GM18517 (cell line): Measurements from ENCODE around the gene MID1IP1.
A peak's percentile ranks its signal among the peaks of the same experiment; 100 is the strongest.

Experiments used
- ATAC-seq: cut with Tn5 transposase; IDR thresholded peaks from one replicate; pipeline ENCODE4 v1.9.1; 2021; ENCODE audit warnings: mild to moderate bottlenecking, moderate library complexity; ENCODE audit not compliant: unreplicated experiment

MID1IP1 gene, protein sequence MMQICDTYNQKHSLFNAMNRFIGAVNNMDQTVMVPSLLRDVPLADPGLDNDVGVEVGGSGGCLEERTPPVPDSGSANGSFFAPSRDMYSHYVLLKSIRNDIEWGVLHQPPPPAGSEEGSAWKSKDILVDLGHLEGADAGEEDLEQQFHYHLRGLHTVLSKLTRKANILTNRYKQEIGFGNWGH

DNA sequence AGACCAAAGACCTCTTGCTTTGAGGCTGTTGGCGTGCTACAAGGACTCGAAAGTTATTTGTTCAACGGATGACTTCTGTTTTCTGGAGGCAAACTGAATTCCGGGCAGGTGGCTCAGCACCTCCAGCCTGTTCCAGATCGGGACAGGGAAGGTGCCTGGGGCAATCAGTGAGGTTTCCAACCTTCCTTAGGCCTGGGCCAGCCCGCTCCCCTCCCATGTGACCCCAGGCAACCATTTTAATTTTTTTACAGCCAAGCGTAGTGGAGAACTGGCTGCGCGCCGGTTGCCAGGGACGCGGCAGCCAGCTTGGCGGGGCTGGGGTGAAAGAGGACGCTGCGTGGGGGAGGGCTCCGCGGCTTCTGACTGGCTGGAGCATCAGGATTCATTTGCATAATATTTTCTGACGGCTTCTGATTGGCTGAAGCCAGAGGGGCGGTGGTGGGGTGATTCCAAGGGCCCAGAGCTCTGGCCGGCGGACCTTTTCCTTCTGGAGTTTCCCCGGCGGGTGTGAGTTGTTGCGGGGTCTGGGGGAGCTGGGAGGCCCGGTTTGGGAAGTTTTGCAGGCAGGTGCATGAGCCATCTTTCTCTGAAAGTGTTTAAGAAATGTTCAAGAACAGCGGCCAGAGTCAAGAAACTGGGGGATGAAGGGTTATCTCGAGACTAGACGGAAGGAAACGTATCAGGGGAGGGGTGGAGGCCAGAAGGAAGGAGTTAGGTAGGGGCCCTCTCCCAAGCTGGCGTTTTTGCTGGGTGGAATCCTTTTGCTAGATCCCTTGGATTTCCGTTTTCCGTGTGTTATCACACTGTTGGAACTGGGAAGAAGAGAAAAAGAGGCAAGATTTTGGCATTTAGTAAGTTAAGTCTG, at the start of gene MID1IP1:
Gene MID1IP1, plus strand, starts transcription at position 479 of the 865 bp plus-strand sequence. CDS start 3,488 bp downstream, outside the sequence.
- no peak for ATAC-seq

DNA sequence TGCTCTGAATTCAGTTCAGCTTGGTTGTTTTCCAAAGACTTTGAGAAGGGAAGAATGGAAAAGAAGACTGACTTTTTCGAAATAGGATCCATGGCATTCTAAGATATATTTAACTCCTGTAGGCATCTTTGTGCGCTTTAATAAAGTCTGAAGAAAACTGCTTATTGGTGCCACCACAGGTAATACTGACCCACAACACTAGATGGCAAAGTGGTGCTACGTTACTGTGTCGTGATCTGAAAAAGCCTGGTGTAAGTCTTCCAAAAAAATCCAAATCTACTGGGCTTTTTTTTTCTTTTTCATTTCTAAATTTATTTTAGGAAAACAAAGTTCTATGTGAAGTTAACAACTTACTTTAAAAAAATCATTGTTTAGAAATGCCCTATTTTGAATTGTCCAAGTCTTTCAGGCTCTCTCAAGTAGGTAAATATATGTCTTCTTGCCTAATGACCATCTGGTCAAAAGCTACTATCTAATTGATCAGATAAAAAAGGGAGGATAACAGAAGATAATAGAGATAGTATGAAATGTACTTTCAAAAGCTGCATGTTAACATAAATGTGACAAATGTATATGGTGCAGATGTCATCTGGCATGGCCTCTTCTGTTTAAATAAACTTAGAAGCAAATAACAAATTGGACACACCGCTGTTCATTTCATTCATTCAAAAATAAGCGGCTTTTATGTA, 47.0 kb upstream of the MID1IP1 start:
- ATAC-seq: no peak

DNA sequence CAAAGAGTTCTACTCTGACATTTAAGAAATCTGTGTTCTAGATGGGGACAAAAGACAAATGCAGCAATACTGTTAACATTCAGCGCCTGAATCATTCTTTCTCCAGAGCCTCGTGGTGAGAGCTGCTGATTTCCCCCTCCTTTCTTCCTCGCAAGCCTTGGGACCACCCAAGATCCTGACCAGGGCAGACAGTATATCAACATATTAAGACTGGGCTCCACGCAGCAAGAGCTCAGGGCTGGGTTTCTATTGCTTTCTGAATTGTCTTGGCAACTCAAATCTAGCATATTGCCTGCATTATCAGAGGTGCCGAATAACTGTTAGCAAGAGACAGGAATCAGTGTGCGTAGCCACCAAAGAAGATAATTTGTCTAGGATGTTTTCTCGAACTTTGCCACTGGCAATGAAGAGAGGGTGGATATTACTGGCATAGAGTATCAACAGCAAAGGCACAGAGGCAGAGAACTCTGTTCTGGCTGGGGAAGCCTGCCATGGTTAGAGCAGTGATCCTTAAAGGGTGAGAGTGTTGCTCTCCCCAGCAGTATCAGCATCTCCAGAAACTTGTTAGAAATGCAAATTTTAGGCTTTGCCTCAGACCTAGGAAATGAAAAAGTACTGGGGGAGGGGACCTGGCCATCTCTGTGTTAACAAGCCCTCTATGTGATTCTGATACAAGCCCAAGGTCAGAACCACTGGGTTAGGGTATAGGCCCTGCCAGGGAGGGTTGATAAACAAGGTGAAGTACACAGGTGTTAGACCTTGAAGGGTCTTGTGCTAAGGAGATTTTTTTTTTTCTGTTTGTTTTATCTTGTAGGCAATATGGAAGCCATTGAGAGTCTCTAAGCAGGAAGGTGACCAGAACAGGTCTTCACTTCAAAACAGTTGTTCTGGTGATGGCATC, 46.2 kb upstream of the MID1IP1 start:
- ATAC-seq: no peak

DNA sequence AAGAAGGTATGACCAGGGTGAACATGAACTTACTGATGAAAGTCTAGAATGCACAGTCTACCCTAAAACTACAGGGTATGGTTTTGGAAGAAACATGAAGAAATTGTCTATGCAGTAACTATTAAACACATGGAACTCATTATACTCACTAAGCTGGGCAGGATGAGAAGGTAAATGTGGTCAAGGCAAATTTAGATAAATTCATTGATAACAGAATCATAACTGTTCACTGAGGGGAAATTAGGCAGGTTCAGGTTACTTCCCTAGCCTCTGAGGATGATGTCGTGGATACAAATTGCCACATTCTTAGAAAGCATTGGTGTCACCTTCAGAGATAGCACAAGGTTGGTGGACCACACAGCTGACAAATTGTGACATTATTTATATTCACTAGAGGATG, 40.4 kb upstream of the MID1IP1 start:
- no peak for ATAC-seq

DNA sequence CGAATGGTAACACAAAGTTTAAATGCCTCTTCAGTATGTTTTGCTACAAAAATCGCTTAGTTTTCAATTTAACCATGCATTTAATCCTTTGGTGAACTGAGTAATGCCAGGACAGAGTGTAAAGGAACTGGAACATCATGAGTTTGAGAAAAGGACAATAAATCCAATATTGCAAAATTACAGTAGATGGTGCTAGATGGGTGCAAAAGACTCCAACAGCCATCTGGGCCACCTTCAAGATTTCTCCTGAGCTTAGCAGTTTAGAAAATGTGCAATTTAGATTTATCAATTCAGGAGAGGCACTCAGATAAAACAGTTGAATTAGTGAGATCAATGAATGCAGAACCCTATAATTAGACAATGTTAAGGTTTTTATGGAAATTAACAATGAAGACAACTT, 33.2 kb upstream of the MID1IP1 start:
- no peak for ATAC-seq

DNA sequence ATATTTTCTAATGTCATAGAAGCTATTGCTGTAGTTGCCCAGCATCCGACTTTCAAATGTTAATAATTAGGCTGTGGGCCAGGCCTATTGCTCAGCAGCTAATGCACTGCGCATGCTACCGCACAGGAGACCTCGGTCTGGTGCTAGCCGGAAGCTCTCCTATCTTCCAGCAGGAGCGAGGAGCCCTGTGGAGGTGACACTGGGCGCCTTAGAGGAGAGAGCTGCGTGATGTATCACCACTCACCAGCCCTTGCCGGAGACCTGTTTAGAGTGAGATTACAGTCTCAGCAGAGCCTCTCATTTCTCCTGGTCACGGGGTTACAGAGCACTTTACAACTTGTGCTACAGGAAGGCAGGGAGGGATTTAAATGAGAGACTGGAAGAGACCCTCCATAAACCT, 31.1 kb upstream of the MID1IP1 start:
- ATAC-seq: no peak

DNA sequence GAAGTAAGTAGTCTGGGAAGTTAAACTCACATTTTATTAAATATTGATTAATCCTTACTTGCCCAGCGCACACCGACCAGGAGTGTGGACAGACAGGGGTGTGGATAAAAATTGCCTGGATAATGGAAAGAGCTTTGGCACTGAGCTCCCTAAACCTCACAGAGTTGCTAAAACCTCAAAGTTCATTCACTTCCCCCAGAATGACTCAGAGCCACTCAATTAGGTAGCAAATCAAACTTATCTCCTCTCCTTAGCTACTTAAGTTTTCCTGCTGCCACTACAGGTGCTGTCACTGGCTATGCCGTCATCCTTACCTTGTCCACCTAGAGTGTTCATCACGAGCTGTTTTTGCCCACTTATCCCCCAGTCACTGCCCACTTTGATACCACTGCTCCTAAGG, 27.0 kb upstream of the MID1IP1 start:
- ATAC-seq: no peak

DNA sequence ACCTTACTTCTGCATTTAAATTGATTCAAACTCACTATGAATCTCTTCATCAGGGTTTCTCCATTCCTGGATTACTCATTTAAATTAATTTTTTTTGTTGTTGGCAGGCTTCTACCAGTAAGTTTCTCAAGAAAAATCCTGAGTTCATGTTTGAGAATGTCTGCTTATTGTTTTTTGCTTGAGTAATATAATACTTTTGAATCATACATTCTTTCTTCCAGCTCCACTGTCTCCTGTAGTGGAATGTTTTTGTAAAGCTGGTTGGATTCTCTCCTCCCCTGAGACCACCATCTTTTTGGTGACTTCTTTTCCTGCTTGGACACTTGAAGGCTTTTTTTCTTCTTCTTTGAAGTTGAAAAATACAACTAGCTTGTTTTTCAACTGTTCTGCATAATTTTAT, 4.3 kb upstream of the MID1IP1 start:
- ATAC-seq: no peak

DNA sequence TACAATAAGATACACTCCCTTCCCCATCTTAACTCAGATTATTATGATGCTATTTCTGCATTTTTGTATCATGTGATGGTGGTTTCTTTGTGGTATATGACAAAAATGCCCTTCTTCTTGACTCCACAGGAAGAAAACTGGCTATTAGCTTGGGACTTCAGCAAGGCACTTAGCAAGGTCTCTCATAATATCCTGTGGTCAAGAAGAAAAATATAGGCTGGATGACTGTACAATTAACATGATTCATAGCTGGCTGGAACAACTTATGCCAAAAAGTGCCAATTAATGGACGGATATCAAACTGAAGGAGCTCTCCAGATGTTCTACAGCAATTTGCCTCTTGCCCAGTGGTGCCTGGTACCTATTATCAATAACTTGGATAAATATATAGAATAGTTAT, 2.3 kb upstream of the MID1IP1 start:
- ATAC-seq: no peak

DNA sequence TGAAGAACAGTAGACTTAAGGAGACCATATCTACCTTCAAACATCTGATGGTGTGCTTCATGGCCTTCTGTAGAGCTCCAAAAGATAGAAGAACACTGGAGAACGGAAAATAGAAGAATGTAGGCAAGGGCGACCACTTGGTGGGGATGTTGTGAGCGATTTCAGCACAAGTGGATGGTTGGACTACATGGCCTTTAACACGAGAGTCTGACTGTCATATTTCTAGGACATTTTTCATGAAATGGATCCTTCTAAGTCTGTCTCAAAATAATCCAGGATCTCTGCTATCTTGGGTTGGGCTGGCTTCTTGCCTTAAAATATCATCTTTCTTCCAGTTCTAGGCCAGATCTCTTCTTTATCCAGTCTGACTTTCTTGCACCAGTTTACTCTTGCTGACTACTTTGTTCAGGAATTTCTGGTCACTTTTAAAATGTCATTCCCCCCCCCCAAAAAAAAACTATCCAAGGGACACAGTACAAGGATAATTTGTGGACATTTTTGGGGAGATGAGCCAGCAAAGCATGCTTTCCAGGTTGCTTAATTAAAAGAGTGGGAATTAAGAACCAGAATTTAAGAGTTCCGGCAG, 1.2 kb upstream of the MID1IP1 start:
- no peak for ATAC-seq

DNA sequence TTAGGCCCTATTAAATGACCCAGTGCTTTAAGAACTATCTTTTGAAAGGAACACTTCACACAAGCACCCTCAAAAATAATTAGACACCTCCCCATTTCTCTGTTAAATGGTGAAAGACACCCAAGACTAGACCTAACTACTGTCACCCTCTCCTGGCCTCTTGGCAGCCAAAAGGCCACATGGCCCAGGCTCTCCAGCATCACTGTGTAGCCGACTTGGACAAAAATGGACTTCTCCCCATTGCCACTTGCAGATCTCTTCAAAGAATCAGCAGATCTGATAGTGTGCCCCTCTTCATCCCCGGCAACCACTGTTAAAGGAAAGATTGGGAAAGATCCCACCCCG, 2.0 kb downstream of the MID1IP1 start:
- ATAC-seq: no peak

DNA sequence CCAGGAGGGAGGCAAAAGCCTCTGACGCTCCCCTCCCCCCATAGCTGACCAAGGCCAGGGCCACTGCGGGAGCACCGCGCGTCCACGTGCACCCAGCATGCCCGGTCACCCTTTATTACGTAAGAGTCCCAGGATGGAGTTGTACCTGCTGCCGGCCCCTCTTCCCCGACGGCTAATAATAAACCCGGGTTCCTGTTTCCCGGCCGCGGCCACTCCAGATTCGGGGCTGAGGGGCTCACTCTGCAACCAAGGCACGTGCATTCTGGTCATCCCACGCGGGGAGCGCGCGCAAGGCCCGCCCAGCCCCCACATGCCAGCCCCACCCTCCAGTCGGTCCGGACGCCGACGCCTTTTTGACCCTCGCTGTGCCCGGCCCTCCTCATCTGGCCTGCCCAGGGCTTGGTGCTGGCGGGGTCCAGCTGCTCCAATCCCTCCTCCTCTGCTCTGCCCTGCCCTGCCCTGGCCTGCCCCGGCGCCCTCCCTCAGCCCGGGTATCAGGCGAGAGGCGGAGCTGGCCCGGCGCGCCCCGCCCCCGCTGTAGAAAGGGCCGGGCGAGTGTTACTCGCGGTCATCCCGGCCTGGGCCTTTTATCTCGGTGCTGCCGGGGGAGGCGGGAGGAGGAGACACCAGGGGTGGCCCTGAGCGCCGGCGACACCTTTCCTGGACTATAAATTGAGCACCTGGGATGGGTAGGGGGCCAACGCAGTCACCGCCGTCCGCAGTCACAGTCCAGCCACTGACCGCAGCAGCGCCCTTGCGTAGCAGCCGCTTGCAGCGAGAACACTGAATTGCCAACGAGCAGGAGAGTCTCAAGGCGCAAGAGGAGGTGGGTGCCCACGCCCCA, 2.6 kb downstream of the MID1IP1 start:
- ATAC-seq: peak; percentile 42

DNA sequence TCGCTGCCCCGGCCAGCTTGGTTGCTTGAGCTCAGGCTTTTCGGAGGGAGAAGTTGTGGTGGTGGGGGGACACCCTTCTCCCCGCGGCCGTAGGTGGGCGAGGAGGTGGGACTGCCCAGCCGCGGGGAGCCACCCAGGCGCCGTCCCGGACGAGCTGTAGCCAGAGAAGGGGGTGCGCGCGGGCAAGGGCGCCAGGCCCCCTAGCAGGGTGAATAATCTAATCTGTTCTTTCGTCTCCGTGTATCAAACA, 3.1 kb downstream of the MID1IP1 start:
- no peak for ATAC-seq

DNA sequence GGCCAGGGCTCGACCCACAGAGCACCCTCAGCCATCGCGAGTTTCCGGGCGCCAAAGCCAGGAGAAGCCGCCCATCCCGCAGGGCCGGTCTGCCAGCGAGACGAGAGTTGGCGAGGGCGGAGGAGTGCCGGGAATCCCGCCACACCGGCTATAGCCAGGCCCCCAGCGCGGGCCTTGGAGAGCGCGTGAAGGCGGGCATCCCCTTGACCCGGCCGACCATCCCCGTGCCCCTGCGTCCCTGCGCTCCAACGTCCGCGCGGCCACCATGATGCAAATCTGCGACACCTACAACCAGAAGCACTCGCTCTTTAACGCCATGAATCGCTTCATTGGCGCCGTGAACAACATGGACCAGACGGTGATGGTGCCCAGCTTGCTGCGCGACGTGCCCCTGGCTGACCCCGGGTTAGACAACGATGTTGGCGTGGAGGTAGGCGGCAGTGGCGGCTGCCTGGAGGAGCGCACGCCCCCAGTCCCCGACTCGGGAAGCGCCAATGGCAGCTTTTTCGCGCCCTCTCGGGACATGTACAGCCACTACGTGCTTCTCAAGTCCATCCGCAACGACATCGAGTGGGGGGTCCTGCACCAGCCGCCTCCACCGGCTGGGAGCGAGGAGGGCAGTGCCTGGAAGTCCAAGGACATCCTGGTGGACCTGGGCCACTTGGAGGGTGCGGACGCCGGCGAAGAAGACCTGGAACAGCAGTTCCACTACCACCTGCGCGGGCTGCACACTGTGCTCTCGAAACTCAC, 3.6 kb downstream of the MID1IP1 start:
- no peak for ATAC-seq

DNA sequence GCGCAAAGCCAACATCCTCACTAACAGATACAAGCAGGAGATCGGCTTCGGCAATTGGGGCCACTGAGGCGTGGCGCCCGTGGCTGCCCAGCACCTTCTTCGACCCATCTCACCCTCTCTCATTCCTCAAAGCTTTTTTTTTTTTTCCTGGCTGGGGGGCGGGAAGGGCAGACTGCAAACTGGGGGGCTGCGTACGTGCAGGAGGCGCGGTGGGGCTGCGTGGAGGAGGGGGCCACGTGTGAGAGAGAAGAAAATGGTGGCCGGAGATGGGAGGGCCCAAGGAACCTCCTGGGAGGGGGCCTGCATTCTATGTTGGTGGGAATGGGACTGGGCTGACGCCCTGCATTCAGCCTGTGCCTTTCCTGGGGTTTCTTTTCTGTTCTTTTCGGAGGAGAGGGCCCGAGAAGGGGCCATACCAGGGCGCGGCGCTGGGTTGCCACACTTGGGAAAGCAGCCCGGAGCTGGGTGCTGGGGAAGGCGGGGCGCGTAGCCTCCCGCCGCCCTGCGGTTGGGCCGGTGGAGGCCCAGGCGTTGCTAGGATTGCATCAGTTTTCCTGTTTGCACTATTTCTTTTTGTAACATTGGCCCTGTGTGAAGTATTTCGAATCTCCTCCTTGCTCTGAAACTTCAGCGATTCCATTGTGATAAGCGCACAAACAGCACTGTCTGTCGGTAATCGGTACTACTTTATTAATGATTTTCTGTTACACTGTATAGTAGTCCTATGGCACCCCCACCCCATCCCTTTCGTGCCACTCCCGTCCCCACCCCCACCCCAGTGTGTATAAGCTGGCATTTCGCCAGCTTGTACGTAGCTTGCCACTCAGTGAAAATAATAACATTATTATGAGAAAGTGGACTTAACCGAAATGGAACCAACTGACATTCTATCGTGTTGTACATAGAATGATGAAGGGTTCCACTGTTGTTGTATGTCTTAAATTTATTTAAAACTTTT, 4.5 kb downstream of the MID1IP1 start:
- ATAC-seq: no peak

DNA sequence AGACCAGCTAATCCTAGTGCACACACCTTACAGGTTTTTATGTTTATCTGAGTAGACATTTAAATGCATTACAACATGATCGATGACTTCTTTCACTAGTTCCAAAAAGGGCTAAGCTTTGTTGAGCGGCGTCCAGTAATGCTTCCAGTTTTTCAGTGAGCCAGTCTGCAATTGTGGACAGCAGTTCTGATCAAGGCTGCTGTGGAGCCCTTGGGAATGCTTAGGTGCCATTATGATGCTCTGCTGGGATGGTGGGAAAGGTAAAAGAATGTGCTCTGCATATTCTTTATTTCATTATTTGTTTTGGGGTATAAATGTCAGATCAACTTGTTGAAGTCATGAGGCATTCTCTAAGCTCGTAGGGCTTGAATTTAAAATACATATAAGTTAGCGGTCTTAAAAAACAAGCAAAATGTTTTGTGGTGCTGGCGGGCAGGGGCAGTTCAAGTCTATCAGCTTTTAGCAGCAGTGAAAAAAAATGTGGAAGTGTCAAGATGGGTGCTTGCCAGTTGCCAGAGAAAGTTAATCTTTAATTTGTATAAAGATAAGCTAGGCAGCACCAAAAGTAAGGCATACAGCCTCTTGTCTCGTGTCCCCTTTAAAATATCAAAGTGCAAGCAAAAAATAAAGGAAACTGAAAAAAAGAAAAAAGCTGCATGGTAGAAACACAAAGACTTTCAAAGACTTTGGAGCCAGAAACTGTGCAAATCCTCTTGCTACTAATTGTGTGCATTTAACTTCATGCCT, 5.8 kb downstream of the MID1IP1 start:
- ATAC-seq: no peak

DNA sequence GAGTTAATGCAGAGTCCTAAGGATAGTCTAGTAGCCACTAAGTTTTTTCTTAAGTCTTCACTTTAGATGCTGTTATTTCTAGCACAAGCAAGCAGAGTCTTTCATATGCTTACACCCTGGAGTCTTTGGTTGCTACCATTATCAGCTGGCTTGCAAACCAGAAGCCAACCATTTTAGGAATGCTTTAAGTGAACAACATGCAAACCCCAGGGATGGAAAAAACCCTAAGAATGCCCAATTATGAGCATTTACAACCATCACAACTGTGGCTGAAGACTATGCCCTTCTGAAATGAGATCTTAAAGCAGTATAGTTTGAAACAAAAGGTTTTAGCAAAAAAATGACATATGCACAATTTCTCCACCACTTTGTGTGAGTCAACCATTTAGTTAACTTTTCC, 6.6 kb downstream of the MID1IP1 start:
- ATAC-seq: no peak
